HUES6 (cell line): Measurements from ENCODE around the gene HOXA13.

Experiments
- H3K27ac ChIP-seq: 2 replicates; pipeline ENCODE4 v1.7.0; 2013; ENCODE audit warnings: low read depth, mild to moderate bottlenecking, low read length, inconsistent platforms
- H3K27me3 ChIP-seq: 2 replicates; pipeline ENCODE4 v1.6.1; 2013; ENCODE audit warnings: low read length; ENCODE audit not compliant: control insufficient read depth, insufficient read depth
- H3K36me3 ChIP-seq: 2 replicates; pipeline ENCODE4 v1.6.1; 2013; ENCODE audit warnings: low read length; ENCODE audit not compliant: control insufficient read depth, insufficient read depth
- H3K4me1 ChIP-seq: 2 replicates; pipeline ENCODE4 v1.6.1; 2013; ENCODE audit warnings: low read length; ENCODE audit not compliant: control insufficient read depth, insufficient read depth
- H3K4me3 ChIP-seq: 2 replicates; pipeline ENCODE4 v1.5.1; 2013; ENCODE audit warnings: low read depth, low read length
- H3K9ac ChIP-seq: one replicate; pipeline ENCODE4 v1.6.1; 2013; ENCODE audit warnings: mild to moderate bottlenecking, low read length
- H3K9me3 ChIP-seq: 2 replicates; pipeline ENCODE4 v1.6.1; 2013; ENCODE audit warnings: low read depth, low read length; ENCODE audit not compliant: control insufficient read depth, insufficient read depth

Gene HOXA13

GRCh38 chr7:27189295-27189996 is 10.4 kb downstream of the HOXA13 start:
- H3K9ac ChIP-seq, result peak overlapping the region; percentile 24
- H3K4me3 ChIP-seq, result peak overlapping the region; percentile 37
- peaks cover 100% of the 10 kb centered on the region for H3K27me3 ChIP-seq
- H3K27ac ChIP-seq, result no peak overlapping the region
- H3K36me3 ChIP-seq, result no peaks in the 10 kb centered on the region
- no peaks in the 10 kb centered on the region for H3K9me3 ChIP-seq
- peaks cover 45% of the 10 kb centered on the region for H3K4me1 ChIP-seq

DNA sequence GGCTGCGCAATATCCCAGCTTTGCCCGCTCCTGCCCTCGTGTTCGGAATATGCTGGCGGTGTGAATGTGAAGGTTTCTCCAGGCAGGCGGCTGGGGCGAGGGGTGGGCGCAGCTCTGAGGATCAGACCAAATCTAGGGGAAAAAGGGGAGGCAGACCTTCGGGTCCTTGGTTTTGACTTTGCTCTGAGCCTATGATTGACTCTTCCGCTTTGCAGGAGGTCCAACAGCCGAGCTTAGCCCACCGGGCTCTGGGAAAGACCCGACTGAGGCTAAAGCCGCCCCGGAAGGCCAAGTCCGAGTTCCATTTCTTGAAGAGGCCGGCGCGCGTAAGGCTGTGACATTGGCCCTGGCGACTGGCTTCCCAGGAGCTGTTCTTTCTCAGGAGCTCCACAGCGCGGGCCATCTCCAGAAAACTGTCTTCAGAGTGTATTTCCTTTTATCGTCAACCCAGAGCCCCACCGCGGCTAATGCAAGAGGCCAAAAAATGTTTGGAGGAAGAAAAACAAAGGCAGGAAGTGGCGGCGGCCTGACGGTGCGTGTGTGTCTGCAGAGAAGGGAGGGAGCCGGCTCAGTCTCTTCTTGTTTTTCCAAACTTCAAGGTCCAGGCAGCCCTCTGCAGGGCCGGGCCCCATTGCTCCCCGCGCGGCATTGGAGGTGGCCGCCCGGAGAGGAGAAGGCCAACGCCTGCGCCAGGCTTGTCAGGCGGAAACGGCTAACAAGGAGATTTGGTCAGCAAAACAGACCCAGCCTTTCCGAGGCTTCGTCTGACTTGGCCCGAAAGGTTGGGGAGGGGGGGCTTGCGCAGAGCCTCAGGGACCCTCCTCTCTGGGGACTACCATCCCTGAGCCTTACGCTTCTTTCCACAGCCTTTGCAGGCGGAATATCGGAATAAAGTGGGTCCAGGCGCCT is 11.3 kb downstream of the HOXA13 start:
- H3K9me3 ChIP-seq, result no peaks in the 10 kb centered on the region
- H3K4me1 ChIP-seq, result peaks cover 49% of the 10 kb centered on the region
- H3K27me3 ChIP-seq, result peaks cover 100% of the 10 kb centered on the region
- H3K9ac ChIP-seq, result peak overlapping the region; percentile 51
- H3K36me3 ChIP-seq, result no peaks in the 10 kb centered on the region
- peak overlapping the region; percentile 37 for H3K4me3 ChIP-seq
- H3K27ac ChIP-seq, result no peak overlapping the region

DNA sequence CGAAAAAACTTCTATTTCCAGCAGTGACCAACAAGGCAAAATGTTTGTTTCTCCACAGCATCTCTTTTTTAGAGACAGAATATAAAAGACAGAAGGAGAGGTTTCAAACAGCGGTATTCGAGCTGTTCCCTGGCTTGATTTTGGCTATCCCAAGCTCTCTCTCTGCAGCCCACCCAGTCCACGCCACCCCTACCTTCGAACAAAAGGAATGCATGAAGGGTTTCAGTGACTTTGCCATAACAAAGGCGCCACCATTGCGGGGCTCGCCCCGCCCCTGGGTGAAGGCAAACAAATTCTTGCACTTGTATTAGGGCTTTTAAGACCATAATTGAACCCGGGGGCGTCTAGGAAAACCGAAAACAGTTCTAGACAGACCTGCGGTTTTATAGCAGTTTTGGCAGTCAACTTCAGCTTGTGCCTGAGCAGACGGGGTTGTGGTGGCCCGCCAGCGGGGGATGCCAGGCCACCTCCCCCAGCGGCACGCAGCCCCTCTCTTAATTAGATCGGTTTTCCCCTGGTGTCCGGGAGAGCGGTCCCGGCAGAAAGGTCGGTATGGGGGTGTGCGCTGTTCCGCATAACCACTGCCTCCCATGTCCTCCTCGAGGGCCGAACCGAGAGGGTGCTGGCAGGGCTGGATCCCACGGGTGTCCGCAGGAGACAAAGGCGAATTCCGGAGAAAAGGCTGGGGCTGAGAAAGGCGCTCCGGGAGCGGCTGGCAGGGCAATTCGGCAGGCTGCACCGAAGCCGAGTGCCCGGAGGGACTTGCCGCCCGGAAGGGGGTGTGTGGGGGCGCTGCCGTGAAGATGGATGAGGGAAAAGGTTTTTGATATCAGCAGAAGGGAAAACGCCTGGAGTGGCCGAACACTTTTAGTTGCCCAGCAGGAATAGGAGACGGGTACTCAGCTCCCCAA is 12.2 kb downstream of the HOXA13 start:
- Histone ChIP-seq H3K4me1 (peaks cover 49% of the 10 kb centered on the region), H3K9ac (peak overlapping the region; percentile 51), H3K4me3 (peak overlapping the region; percentile 37; the same call in 1 of the 2 replicates)

DNA sequence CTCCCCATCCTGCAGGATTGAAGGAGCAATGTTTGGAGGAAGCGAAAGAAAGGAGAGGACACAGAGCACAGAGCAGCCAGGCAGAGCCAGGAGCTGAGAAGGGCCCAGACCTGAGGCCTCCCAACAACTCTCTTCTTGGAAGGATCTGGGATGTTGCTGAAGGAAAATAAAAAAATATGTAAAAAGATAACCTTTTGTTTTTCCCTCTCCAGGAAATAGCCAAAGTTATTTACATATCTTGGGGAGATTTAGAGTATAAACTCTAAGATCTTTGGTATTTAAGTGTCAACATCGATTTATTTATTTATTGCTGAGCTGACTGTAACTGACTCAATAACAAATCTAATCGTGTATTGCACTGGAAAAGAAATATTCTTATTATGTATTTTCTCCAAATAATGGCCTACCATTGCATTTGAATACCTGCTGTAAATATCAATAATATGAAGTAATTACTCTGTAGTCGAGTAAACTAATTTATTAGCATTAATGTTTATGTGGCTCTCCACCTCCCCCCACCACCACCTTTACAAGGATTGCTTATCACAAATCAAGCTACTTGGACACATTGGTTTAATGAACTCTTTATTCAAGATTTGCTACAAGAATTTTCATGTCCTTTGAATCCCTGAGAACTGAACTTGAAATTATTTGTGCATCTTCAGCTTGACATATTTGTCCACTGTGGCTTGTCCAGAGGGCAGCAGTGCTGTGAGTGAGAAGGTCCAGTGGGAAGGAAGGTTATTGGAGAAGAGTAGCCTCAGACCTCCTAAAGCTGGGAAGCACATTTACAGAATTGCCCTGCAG is 13.0 kb downstream of the HOXA13 start:
- no peaks in the 10 kb centered on the region for H3K9me3 ChIP-seq
- H3K36me3 ChIP-seq, result no peaks in the 10 kb centered on the region
- H3K27ac ChIP-seq, result no peak overlapping the region
- peaks cover 100% of the 10 kb centered on the region for H3K27me3 ChIP-seq
- H3K4me1 ChIP-seq, result peaks cover 46% of the 10 kb centered on the region
- peak overlapping the region; percentile 43; the same call in 1 of the 2 replicates for H3K4me3 ChIP-seq
- H3K9ac ChIP-seq, result no peak overlapping the region

More for the DNA sequence above, 12.2 kb downstream of the HOXA13 start:
- Histone ChIP-seq H3K9me3 (no peaks in the 10 kb centered on the region), H3K36me3 (no peaks in the 10 kb centered on the region), H3K27me3 (peaks cover 100% of the 10 kb centered on the region), H3K27ac (no peak overlapping the region)

DNA sequence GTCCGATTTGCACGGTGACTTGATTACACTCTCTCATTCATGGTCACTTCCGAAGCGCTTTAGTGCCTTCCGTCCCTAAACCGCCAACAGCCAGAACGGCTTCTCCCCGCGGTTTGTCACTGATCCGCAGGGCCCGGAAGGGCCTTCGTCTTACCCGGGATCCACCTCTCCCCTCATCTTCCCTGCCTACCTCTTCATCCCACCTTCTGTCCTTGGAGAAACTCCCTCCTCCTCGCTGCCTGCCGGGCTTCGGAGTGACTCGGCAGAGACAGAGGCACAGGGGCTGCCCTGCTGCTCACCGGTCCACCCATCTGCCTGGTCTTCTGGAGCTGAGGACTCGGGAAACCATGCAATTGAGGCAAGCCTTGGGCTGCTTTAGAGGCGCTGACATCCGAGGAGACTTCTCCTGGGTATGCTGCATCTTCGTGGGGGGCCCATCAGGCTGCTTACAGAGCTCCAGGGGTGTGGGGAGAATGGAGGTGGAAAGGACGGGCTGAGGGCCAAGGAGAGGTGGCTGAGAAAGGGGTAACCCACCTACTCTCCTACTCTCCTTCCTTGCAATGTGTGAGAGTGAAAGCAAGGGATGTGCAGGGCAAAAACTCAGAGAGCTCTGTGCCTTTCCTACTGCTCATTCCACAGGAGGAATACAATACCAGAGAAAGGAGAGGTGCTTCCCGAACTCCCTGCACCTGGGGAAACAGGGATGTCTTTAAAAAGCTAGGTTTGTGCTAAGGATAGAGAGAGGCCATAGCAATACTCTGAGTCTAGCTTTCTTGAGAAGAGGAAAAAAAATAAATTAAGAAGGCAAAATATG is 13.8 kb downstream of the HOXA13 start:
- Histone ChIP-seq H3K4me3 (peak overlapping the region; percentile 43), H3K36me3 (no peaks in the 10 kb centered on the region), H3K4me1 (peaks cover 44% of the 10 kb centered on the region), H3K27ac (no peak overlapping the region), H3K27me3 (peaks cover 100% of the 10 kb centered on the region), H3K9me3 (no peaks in the 10 kb centered on the region), H3K9ac (peak overlapping the region; percentile 54)

DNA sequence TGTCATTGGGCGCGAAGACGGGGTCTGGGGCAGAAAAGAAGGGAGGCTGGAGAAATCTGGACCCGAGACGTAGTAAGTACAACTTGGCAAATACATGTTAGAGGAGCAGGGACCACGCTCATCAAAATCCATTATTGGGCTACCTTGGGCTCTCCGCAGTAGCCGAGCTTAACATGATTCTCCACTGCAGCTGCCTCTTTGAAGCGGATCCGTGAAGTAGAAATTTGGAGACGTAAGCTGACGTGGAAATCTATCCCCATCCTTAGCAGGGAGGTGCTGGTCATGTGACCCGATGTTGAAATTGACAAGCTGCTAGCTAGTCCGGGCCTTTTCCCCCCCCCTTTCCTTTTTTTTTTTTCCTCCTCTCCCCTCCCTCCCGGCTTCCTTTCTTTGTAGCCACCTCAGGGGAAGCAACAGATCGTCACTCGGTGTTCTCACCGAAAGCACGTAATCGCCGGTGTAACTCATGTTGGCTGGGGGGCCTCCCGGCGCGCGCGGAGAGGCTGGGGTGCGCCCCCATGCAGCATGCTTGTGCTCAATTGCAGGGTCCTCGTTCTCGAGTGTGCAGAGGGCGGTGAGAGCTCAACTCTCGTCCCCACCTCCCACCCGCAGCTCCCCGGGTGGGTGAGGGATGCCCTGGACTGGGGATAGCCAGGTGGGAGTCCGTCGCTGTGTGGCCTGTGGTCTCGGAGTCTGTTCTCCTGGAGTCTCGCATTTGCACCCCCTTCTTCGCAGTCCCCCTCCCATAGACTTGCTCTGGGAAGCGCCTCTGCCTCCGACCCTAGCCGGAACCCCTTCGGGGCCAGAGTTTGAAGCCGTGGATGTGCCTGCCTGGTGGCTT is 14.7 kb downstream of the HOXA13 start, which contains the start of gene HOXA11:
Gene HOXA11, minus strand, starts transcription at position 220 of the 841 bp plus-strand sequence. Its CDS starts 88 bp downstream, at position 132.
- peak within 1 kb of the TSS; percentile 54 for H3K9ac ChIP-seq
- peak within 1 kb of the TSS; percentile 43 for H3K4me3 ChIP-seq
- H3K9me3 ChIP-seq, result no peaks in the 10 kb centered on the region
- peaks cover 100% of the 10 kb centered on the region for H3K27me3 ChIP-seq
- peaks cover 44% of the 10 kb centered on the region for H3K4me1 ChIP-seq
- no peak within 1 kb of the TSS for H3K27ac ChIP-seq
- no peaks in the 10 kb centered on the region for H3K36me3 ChIP-seq

- Histone ChIP-seq H3K4me1 (peaks cover 45% of the 10 kb centered on the region), H3K27me3 (peaks cover 100% of the 10 kb centered on the region), H3K27ac (no peak overlapping the region), H3K36me3 (no peaks in the 10 kb centered on the region), H3K9ac (peak overlapping the region; percentile 50), H3K4me3 (peak overlapping the region; percentile 43), H3K9me3 (no peaks in the 10 kb centered on the region)
These were observed 15.4 kb downstream of the HOXA13 start for GRCh38 chr7:27184337-27185012.

DNA sequence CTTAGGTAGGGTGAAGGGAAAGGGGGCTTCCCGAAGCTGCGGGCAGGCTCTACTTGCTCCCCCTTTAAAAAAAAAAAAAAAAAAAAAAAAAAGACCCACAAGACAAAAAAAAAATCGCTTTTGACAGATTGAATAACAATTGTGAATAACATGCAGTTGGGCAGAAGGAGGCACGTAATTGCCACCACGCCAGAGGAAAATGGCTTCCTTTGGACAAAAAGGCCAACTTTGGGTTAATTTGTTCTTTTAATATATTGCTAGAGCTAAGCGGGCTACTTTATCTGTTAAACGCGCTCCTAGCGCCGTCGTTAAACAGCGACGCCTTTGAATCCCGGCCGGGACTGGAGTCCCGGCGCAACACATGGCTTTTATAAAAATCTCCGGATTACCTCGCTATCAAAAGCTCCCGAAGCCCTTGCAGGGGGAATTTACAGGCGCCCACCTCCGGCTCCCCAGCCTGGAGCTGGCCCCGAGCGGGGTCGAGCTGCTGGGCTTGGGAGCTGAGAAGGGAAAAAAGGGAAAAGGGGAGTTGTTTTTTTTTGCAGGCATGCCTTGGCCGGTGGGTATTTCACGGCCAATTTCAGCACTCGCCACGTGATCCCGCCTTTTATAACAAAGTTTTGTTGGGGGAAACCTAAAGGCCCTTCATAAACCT is 16.1 kb downstream of the HOXA13 start:
- H3K9ac ChIP-seq, result peak overlapping the region; percentile 50
- H3K4me1 ChIP-seq, result peaks cover 43% of the 10 kb centered on the region
- peak overlapping the region; percentile 43; the same call in 1 of the 2 replicates for H3K4me3 ChIP-seq
- H3K36me3 ChIP-seq, result no peaks in the 10 kb centered on the region
- no peak overlapping the region for H3K27ac ChIP-seq
- H3K27me3 ChIP-seq, result peaks cover 100% of the 10 kb centered on the region
- no peaks in the 10 kb centered on the region for H3K9me3 ChIP-seq
